CD4-positive, alpha-beta T cell (primary cell): ENCODE measurements around the gene PDZRN4. TPM values are rescaled to one million over a fixed set of nuclear protein-coding genes. Genes with fewer than 3 reads are reported as not detected.

Experiments
- ATAC-seq: fragments of 200-7000 bp; cut with Tn5 transposase; one replicate; pipeline ENCODE4 v1.10.0; 2022; ENCODE audit warnings: mild to moderate bottlenecking; ENCODE audit not compliant: poor library complexity
- CTCF ChIA-PET: fragments of 350-600 bp; sonication (Branson Sonifier 250); formaldehyde crosslinking; loops from one replicate; lab custom pipeline; 2021; ENCODE audit warnings: antibody characterized with exemption, inconsistent platforms; lab: Charles Lee
- POLR2A ChIA-PET: fragments of 350-600 bp; sonication (Branson Sonifier 250); formaldehyde crosslinking; loops from one replicate; lab custom pipeline; 2021; ENCODE audit warnings: antibody characterized with exemption, inconsistent platforms; lab: Charles Lee
- DNase-seq, 14 experiments: peaks; one replicate each; pipeline ENCODE4 v3.0.0-alpha.2; 2013 to 2020; ENCODE audit warnings: mixed read lengths in 2 of 14
- H3K27ac ChIP-seq, 2 donors: one replicate each; pipeline versions ENCODE4 v1.5.1 to v1.7.0; 2013; ENCODE audit warnings: low read length in 2 of 2, low read depth in 1 of 2, mild to moderate bottlenecking in 1 of 2
- H3K27me3 ChIP-seq, 2 experiments: 1 replicate in 1 of 2; 2 replicates in 1 of 2; pipeline versions ENCODE4 v1.6.1 to v1.7.0; 2013; ENCODE audit warnings: low read length in 2 of 2, control low read depth in 1 of 2, mild to moderate bottlenecking in 1 of 2, moderate library complexity in 1 of 2; ENCODE audit not compliant: insufficient read depth in 2 of 2, control insufficient read depth in 1 of 2
- H3K36me3 ChIP-seq: one replicate; pipeline ENCODE4 v1.6.1; 2013; ENCODE audit warnings: low read length, control low read depth; ENCODE audit not compliant: insufficient read depth
- H3K4me1 ChIP-seq: one replicate; pipeline ENCODE4 v1.6.1; 2013; ENCODE audit warnings: low read length, control low read depth; ENCODE audit not compliant: insufficient read depth
- H3K4me3 ChIP-seq: one replicate; pipeline ENCODE4 v1.5.1; 2013; ENCODE audit warnings: mild to moderate bottlenecking, low read length, moderate library complexity
- H3K9me3 ChIP-seq, 2 experiments: 1 replicate in 1 of 2; 2 replicates in 1 of 2; pipeline versions ENCODE4 v1.6.1 to v1.7.0; 2013; ENCODE audit warnings: low read length in 2 of 2, mild to moderate bottlenecking in 2 of 2, control low read depth in 1 of 2, moderate library complexity in 1 of 2; ENCODE audit not compliant: control insufficient read depth in 1 of 2, insufficient read depth in 1 of 2
- H3K27ac Mint-ChIP-seq: one replicate; pipeline ENCODE4 v1.8.0; 2020; ENCODE audit warnings: mixed read lengths
- H3K27me3 Mint-ChIP-seq: one replicate; pipeline ENCODE4 v1.8.0; 2021; ENCODE audit warnings: mixed read lengths
- H3K36me3 Mint-ChIP-seq: one replicate; pipeline ENCODE4 v1.8.0; 2021; ENCODE audit warnings: low read depth, mixed read lengths
- H3K4me1 Mint-ChIP-seq: one replicate; pipeline ENCODE4 v1.8.0; 2021; ENCODE audit warnings: low read depth, mixed read lengths
- H3K4me3 Mint-ChIP-seq: one replicate; pipeline ENCODE4 v1.8.0; 2020; ENCODE audit warnings: mild to moderate bottlenecking, mixed read lengths
- H3K9me3 Mint-ChIP-seq: one replicate; pipeline ENCODE4 v1.8.0; 2020; ENCODE audit warnings: mixed read lengths
- CTCF ChIP-seq: fragments of 200-600 bp; IDR thresholded peaks from one replicate; pipeline ENCODE4 v1.8.0; 2022; ENCODE audit warnings: antibody characterized with exemption, mild to moderate bottlenecking
- intact Hi-C, 2 experiments: fragments of 100-400 bp; cut with DNase I in 1 of 2; cut with micrococcal nuclease in 1 of 2; formaldehyde crosslinking; loops; one replicate each; pipeline versions ENCODE4 v1.15.1 to v1.9.0; 2023 to 2025; cut with DNase I, micrococcal nuclease
- total RNA-seq, 174 experiments: library from RNA in 2 of 174; stranded (reverse) in 2 of 174; gene quantifications; one replicate each; pipeline ENCODE4 v1.2.3 and lab custom pipeline; 2021 to 2026

PDZRN4 gene
- total RNA-seq, 2 experiments from 2014 or later: not detected

- no peaks in the 10 kb centered on the region for H3K9me3 Mint-ChIP-seq
- no peak for TF ChIP-seq CTCF
- ChIA-PET POLR2A (no interaction called here), CTCF (no interaction called here)
- Histone ChIP-seq H3K27me3 (no peaks in the 10 kb centered on the region), H3K36me3 (no peaks in the 10 kb centered on the region), H3K4me3 (no peak overlapping the region), H3K9me3 (no peaks in the 10 kb centered on the region), H3K27ac (no peak overlapping the region), H3K4me1 (no peaks in the 10 kb centered on the region)
- no peaks in the 10 kb centered on the region for H3K4me1 Mint-ChIP-seq
- no peaks in the 10 kb centered on the region for H3K36me3 Mint-ChIP-seq
- H3K27ac Mint-ChIP-seq: no peak overlapping the region
- peaks cover 4% of the 10 kb centered on the region for H3K27me3 Mint-ChIP-seq
- DNase-seq: no peak
- no peak overlapping the region for H3K4me3 Mint-ChIP-seq
- intact Hi-C loops: no loop called here
- ATAC-seq: no peak
Measured at GRCh38 chr12:41212625-41213024, 24.5 kb downstream of the PDZRN4 start.

GRCh38 chr12:41213107-41213506, 25.0 kb downstream of the PDZRN4 start:
- Histone ChIP-seq H3K27ac (no peak overlapping the region), H3K36me3 (no peaks in the 10 kb centered on the region), H3K4me1 (no peaks in the 10 kb centered on the region), H3K4me3 (no peak overlapping the region), H3K27me3 (no peaks in the 10 kb centered on the region), H3K9me3 (no peaks in the 10 kb centered on the region)
- no peak overlapping the region for H3K27ac Mint-ChIP-seq
- H3K27me3 Mint-ChIP-seq: peaks cover 4% of the 10 kb centered on the region
- no peaks in the 10 kb centered on the region for H3K36me3 Mint-ChIP-seq
- no peaks in the 10 kb centered on the region for H3K9me3 Mint-ChIP-seq
- ChIA-PET CTCF (no interaction called here), POLR2A (no interaction called here)
- DNase-seq (no peak), ATAC-seq (no peak)
- no peaks in the 10 kb centered on the region for H3K4me1 Mint-ChIP-seq
- intact Hi-C loops: no loop called here
- no peak for TF ChIP-seq CTCF
- no peak overlapping the region for H3K4me3 Mint-ChIP-seq

GRCh38 chr12:41213648-41214047, 25.5 kb downstream of the PDZRN4 start:
- DNase-seq: no peak
- no peaks in the 10 kb centered on the region for H3K9me3 ChIP-seq
- H3K36me3 ChIP-seq: no peaks in the 10 kb centered on the region
- H3K27ac ChIP-seq: no peak overlapping the region
- intact Hi-C loops: no loop called here
- Mint-ChIP-seq H3K36me3 (no peaks in the 10 kb centered on the region), H3K9me3 (no peaks in the 10 kb centered on the region), H3K27ac (no peak overlapping the region), H3K4me3 (no peak overlapping the region), H3K27me3 (peaks cover 4% of the 10 kb centered on the region), H3K4me1 (no peaks in the 10 kb centered on the region)
- ChIA-PET POLR2A (no interaction called here), CTCF (interaction anchor here (0.7 kb wide), 1 partner anchor 1358 kb away, joined by 3 read pairs; no protein-coding TSS in a partner anchor)
- H3K27me3 ChIP-seq: no peaks in the 10 kb centered on the region
- ATAC-seq: no peak
- H3K4me3 ChIP-seq: no peak overlapping the region
- H3K4me1 ChIP-seq: no peaks in the 10 kb centered on the region
- no peak for TF ChIP-seq CTCF
